Upper lobe of left lung (tissue), 4 donors: ENCODE measurements around the gene C1orf159.

Experiments
- CTCF ChIP-seq, 6 experiments: fragments of 450-650 bp in 4 of 6; fragments of 200-600 bp in 2 of 6; sonication (generic) in 2 of 6; IDR thresholded peaks; one replicate each; pipeline ENCODE4 v1.5.1; 2016 to 2019; ENCODE audit warnings: antibody characterized with exemption in 6 of 6
- EP300 ChIP-seq, 4 donors: sonication (generic); formaldehyde crosslinking; IDR thresholded peaks; one replicate each; pipeline ENCODE4 v1.5.1; 2017; ENCODE audit warnings: antibody characterized with exemption in 4 of 4, control low read depth in 2 of 4
- POLR2A ChIP-seq, 4 donors: fragments of 450-650 bp; IDR thresholded peaks; one replicate each; pipeline ENCODE4 v1.5.1; 2016 to 2017; ENCODE audit warnings: antibody characterized with exemption in 4 of 4, mild to moderate bottlenecking in 2 of 4
- POLR2AphosphoS5 ChIP-seq, 2 donors: sonication (generic); formaldehyde crosslinking; IDR thresholded peaks; one replicate each; pipeline ENCODE4 v1.5.1; 2017; ENCODE audit warnings: antibody characterized with exemption in 2 of 2

- TF ChIP-seq CTCF (IDR thresholded peaks at IDR 0.05): no peak
- TF ChIP-seq POLR2A (IDR thresholded peaks at IDR 0.05): no peak
- TF ChIP-seq EP300 (IDR thresholded peaks at IDR 0.05): no peak
- no peak for TF ChIP-seq POLR2AphosphoS5 (IDR thresholded peaks at IDR 0.05)
These were observed 33.6 kb downstream of the C1orf159 start for GRCh38 chr1:1082239-1082775.
